Glomerular endothelial cell (primary cell): ENCODE data around the gene GALNT9. TPM values are rescaled to one million over a fixed set of nuclear protein-coding genes. Genes with fewer than 3 reads are reported as not detected.
"Not testable (repeated sequence)": the region's sequence is repeated elsewhere in the genome, so short reads cannot be mapped to it uniquely, and the experiment has no call there.

Experiments
- DNase-seq: peaks from one replicate; pipeline ENCODE4 v3.0.0-alpha.2; 2011; ENCODE audit warnings: low read depth, low spot score; ENCODE audit errors: extremely low read depth
- total RNA-seq: library from RNA; depleted of rRNA; stranded (reverse); fragments of >200 nt; gene quantifications from 2 replicates; pipeline ENCODE4 v1.2.3, GENCODE V29; 2015

Gene GALNT9
- total RNA-seq, 1 donor from 2014 or later = 0.35 TPM

GRCh38 chr12:132267873-132268272 lies 61.5 kb downstream of the GALNT9 start:
- DNase-seq = no peak

GRCh38 chr12:132266802-132267201 lies 62.6 kb downstream of the GALNT9 start:
- no peak for DNase-seq

GRCh38 chr12:132266370-132266769 lies 63.0 kb downstream of the GALNT9 start:
- DNase-seq = no peak

GRCh38 chr12:132265822-132266221 lies 63.6 kb downstream of the GALNT9 start:
- not testable (repeated sequence) for DNase-seq

GRCh38 chr12:132265056-132265800 lies 64.2 kb downstream of the GALNT9 start:
- DNase-seq = no peak

- no peak for DNase-seq
These were observed 65.0 kb downstream of the GALNT9 start for GRCh38 chr12:132264086-132265010.

GRCh38 chr12:132263451-132264049 lies 65.8 kb downstream of the GALNT9 start:
- DNase-seq = no peak

- no peak for DNase-seq
These were observed 66.4 kb downstream of the GALNT9 start for GRCh38 chr12:132263061-132263360.

GRCh38 chr12:132262256-132263060 lies 66.9 kb downstream of the GALNT9 start:
- DNase-seq = no peak

GRCh38 chr12:132261328-132262138 lies 67.9 kb downstream of the GALNT9 start:
- no peak for DNase-seq

GRCh38 chr12:132260721-132261120 lies 68.7 kb downstream of the GALNT9 start:
- no peak for DNase-seq

GRCh38 chr12:132259872-132260695 lies 69.3 kb downstream of the GALNT9 start:
- no peak for DNase-seq

GRCh38 chr12:132259364-132259871 lies 70.0 kb downstream of the GALNT9 start:
- DNase-seq = no peak

GRCh38 chr12:132258543-132258942 lies 70.8 kb downstream of the GALNT9 start:
- no peak for DNase-seq

GRCh38 chr12:132257955-132258490 lies 71.4 kb downstream of the GALNT9 start:
- DNase-seq = no peak

GRCh38 chr12:132257206-132257954 lies 72.0 kb downstream of the GALNT9 start:
- DNase-seq = no peak

GRCh38 chr12:132256646-132257045 lies 72.7 kb downstream of the GALNT9 start:
- DNase-seq = no peak

- no peak for DNase-seq
These were observed 73.7 kb downstream of the GALNT9 start for GRCh38 chr12:132255642-132256041.
